ENCODE results near the gene LRRC49. TPM values are rescaled to one million over a fixed set of nuclear protein-coding genes. Genes with fewer than 3 reads are reported as not detected.

LRRC49 gene
- total RNA-seq, 2 experiments from 2014 or later, result not detected

- no peak for ATAC-seq
- no peak for TF ChIP-seq CTCF (IDR thresholded peaks at IDR 0.05)
- no peaks in the 10 kb centered on the region for H3K36me3 Mint-ChIP-seq (ENCODE audit: low read depth)
- no peak for DNase-seq
- H3K27me3 Mint-ChIP-seq, result peaks cover 19% of the 10 kb centered on the region
- no peak overlapping the region for H3K4me3 Mint-ChIP-seq
- no peak overlapping the region for H3K27ac Mint-ChIP-seq
- no peaks in the 10 kb centered on the region for H3K4me1 Mint-ChIP-seq (ENCODE audit: low read depth)
- peaks cover 6% of the 10 kb centered on the region for H3K9me3 Mint-ChIP-seq
- CTCF ChIA-PET, result no interaction called here
- intact Hi-C loops (cut with micrococcal nuclease), result no loop called here
- POLR2A ChIA-PET, result no interaction called here
These were observed 162.8 kb downstream of the LRRC49 start for GRCh38 chr15:71055461-71055860.

- Mint-ChIP-seq H3K4me3 (no peak overlapping the region), H3K27me3 (peaks cover 19% of the 10 kb centered on the region), H3K9me3 (peaks cover 6% of the 10 kb centered on the region), H3K27ac (no peak overlapping the region), H3K36me3 (ENCODE audit: low read depth) (no peaks in the 10 kb centered on the region), H3K4me1 (ENCODE audit: low read depth) (no peaks in the 10 kb centered on the region)
- ATAC-seq, result no peak
- intact Hi-C loops (cut with micrococcal nuclease), result no loop called here
- no peak for DNase-seq
- TF ChIP-seq CTCF (IDR thresholded peaks at IDR 0.05), result no peak
- ChIA-PET POLR2A (no interaction called here), CTCF (no interaction called here)
These were observed 163.5 kb downstream of the LRRC49 start for GRCh38 chr15:71056111-71056510.

- Mint-ChIP-seq H3K27ac (no peak overlapping the region), H3K4me1 (ENCODE audit: low read depth) (no peaks in the 10 kb centered on the region), H3K27me3 (peaks cover 16% of the 10 kb centered on the region), H3K4me3 (no peak overlapping the region), H3K9me3 (peaks cover 6% of the 10 kb centered on the region), H3K36me3 (ENCODE audit: low read depth) (no peaks in the 10 kb centered on the region)
- CTCF ChIA-PET, result no interaction called here
- no peak for TF ChIP-seq CTCF (IDR thresholded peaks at IDR 0.05)
- intact Hi-C loops (cut with micrococcal nuclease), result no loop called here
- POLR2A ChIA-PET, result no interaction called here
- DNase-seq, result no peak
- ATAC-seq, result no peak
These were observed 164.5 kb downstream of the LRRC49 start for GRCh38 chr15:71057143-71057542.

GRCh38 chr15:71057581-71057980 lies 165.0 kb downstream of the LRRC49 start:
- no peak overlapping the region for H3K27ac Mint-ChIP-seq
- ChIA-PET CTCF (no interaction called here), POLR2A (no interaction called here)
- no peaks in the 10 kb centered on the region for H3K36me3 Mint-ChIP-seq (ENCODE audit: low read depth)
- peaks cover 17% of the 10 kb centered on the region for H3K27me3 Mint-ChIP-seq
- ATAC-seq (no peak), DNase-seq (no peak)
- no peaks in the 10 kb centered on the region for H3K4me1 Mint-ChIP-seq (ENCODE audit: low read depth)
- intact Hi-C loops (cut with micrococcal nuclease), result no loop called here
- TF ChIP-seq CTCF (IDR thresholded peaks at IDR 0.05), result no peak
- H3K9me3 Mint-ChIP-seq, result peaks cover 6% of the 10 kb centered on the region
- H3K4me3 Mint-ChIP-seq, result no peak overlapping the region

GRCh38 chr15:71060983-71061382 lies 168.4 kb downstream of the LRRC49 start:
- intact Hi-C loops (cut with micrococcal nuclease), result no loop called here
- Mint-ChIP-seq H3K9me3 (peaks cover 6% of the 10 kb centered on the region), H3K4me3 (no peak overlapping the region), H3K27ac (no peak overlapping the region), H3K4me1 (ENCODE audit: low read depth) (no peaks in the 10 kb centered on the region), H3K27me3 (peaks cover 14% of the 10 kb centered on the region), H3K36me3 (ENCODE audit: low read depth) (no peaks in the 10 kb centered on the region)
- no peak for TF ChIP-seq CTCF (IDR thresholded peaks at IDR 0.05)
- no peak for ATAC-seq
- ChIA-PET POLR2A (no interaction called here), CTCF (no interaction called here)
- no peak for DNase-seq

All from activated CD8-positive, alpha-beta T cell treated with anti-CD3 and anti-CD28 coated beads for 36 hours (primary cell).